Fibroblast of the conjunctiva (primary cell): Measurements from ENCODE around the gene SREBF2.
"Not testable (repeated sequence)": the region's sequence is repeated elsewhere in the genome, so short reads cannot be mapped to it uniquely, and the experiment has no call there.

Source experiments
- DNase-seq: peaks from one replicate; pipeline ENCODE4 v3.0.0-alpha.2; 2010; ENCODE audit warnings: low read depth

The SREBF2 gene

DNA sequence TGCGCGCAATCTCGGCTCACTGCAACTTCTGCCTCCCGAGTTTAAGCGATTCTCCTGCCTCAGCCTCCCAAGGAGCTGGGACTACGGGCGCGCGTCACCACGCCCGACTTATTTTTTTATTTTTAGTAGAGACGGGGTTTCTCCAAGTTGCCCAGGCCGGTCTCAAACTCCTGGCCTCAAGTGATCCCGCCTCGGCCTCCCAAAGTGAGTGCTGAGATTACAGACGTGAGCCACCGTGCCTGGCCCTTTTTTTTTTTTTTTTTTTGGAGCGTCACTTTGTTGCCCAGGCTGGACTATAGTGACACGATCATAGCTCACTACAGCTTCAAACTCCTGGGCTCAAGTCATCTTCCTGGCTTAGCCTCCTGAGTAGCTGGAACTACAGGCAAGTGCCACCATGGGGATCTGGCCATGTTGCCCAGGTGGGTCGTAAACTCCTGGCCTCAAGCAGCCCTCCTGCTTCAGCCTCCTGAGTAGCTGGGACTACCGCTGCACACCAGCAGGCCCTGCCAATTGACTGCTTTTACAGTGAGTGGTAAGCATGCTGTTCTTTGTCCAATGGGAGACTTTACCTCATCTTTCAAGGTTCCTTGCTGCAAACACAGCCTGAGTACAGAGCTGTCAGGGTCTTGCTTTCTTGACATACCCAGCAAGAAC, 114.6 kb downstream of the SREBF2 start:
- no peak for DNase-seq

DNA sequence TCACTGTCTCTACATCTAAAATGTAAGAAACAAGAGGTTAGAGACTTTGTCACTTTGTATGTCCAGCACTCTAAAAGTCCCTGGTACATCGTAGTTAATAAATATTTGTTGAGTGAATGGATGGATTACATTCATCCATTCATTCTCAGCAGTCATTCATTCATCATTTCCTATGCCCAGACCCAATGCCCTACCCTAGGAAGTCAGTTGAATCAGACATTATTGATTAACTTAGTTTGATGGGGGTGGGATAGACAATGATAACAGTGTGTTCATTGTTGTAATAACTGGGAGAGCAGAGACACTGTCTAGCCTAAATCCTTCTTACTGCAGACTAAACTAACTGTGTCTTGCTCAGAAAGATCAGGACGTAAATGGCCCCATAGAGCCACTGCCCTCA, 115.2 kb downstream of the SREBF2 start:
- no peak for DNase-seq

DNA sequence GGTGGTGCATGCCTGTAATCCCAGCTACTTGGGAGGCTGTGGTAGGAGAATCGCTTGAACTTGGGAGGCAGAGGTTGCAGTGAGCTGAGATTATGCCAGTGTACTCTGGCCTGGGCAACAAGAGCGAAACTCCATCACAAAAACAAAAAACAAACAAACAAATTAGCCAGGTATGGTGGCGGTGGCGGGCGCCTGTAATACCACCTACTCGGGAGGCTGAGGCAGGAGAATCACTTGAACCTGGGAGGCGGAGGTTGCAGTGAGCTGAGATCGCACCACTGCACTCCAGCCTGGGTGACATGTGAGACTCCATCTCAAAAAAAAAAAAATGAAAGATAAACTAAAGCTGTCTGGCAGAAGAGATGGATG, 116.0 kb downstream of the SREBF2 start:
- DNase-seq: not testable (repeated sequence)

DNA sequence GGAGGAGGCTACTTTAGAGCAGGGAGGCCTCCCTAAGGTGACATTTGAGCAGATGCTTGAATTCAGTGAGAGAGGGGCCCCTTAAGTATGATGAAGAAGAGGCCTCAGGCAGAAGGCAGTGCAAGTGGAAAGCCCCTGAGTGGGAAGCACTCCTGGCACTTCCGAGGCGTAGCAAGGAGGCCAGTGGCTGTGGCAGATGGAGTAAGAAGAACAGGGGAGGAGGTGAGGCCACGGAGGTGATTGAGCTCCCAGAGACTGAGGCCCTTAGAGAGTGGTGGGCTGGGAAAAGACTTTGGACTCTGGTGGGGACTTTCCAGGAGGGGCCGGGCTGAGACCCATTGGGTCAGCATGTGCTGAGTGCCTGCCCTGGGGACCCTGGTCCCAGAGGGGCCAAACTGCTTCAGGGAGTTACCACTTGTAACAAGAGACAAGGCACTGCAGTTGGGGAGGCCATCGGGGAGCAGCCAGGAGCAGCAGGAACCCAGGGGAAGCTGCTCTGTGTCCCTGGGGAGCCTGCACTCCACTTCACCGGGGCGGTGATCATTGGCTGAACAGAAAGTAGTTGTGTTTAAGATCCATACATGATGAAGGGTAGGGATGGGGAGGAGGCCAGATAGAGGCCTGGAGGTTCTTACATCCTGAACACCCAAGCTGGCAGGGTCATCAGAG, 116.5 kb downstream of the SREBF2 start:
- no peak for DNase-seq

DNA sequence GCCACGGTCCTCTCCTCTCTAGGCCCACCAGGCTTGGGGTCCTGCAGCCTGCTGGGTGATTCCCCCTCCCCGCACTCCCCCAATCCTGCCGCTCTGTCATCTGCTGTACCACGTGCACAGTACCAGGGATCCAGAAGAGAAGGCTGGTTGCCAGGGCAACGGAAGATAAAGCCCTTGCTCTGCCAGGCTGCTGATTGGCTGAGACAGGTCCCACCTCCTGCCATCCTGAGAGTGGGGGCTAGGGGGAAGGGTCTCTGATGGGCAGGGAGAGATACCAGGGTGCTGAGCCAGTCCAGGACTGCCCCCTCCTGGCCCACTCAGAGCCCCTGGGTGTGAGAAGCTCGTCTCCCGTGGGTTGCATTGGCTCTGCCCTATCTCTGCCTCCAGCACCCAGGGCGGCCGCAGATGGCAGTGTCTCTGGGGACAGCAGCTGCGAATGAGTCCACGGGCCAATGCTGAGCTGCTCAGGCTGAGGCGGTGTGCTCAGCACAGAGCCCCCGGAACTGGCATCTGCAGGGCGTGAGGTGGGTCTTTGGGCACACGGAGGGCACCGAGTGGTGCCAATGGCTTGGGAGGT, 119.1 kb downstream of the SREBF2 start, which contains the start of gene SMIM45:
Gene SMIM45, plus strand, starts transcription at position 253 of the 577 bp plus-strand sequence.
- no peak for DNase-seq

DNA sequence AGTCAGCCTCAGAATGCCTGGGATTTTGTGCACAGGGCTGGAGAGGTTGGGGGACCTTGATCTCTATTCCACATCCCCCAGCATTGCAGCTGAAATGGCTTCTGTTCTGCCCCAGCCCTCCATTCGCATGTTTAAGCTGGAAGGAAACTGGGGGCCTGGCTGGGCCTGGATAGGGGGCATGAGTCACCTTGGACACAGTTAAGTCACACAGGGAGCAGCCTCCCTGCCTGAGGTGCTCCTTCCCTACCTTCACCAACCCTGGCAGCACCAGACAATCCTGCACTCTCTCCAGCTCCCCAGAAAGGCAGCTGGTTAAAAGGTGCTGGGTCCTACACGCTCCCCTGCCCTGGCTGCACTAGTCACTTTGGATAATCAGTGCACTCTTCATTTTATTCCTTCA, 119.8 kb downstream of the SREBF2 start:
- no peak for DNase-seq
